Fibroblast of peridontal ligament (primary cell): ENCODE data around the gene RFC4.

Experiments
- DNase-seq: peaks from one replicate; pipeline ENCODE4 v3.0.0-alpha.2; 2010; ENCODE audit errors: extremely low read depth

Gene RFC4

DNA sequence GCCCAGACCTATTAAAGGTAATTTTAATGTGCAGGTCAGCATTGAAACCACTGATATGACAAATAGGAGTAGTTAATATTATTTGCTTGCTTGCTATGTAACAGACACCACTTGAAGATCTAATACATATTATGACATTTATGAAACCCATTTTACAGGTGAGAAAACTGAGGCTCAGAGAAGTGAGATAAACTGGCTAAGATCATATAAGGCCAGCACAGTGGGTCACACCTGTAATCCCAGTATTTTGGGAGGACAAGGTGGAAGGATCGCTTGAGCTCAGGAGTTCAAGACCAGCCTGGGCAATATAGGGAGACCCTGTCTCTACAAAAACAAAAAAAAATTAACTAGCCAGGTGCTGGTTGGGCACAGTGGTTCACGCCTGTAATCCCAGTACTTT is 56.0 kb downstream of the RFC4 start:
- DNase-seq, result no peak

DNA sequence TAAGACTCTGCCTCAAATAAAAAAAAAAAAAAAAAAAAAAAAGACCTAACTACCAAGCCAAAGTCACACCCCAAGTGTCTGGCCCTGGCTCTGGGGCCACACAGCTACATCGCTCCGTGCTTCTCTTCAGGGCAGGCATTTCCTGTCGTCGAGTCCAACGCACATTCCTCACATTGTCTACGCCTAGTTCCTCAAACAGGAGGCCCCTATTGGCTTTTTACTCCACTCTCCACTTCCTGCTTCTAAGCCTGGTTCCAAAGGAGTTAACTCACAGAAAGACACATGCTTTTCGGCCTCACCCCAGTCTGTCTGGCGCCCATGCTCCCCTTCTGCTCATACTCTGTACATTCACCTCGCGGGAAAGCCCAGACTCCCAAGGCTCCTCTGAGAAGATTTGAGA is 60.3 kb downstream of the RFC4 start:
- DNase-seq, result no peak

DNA sequence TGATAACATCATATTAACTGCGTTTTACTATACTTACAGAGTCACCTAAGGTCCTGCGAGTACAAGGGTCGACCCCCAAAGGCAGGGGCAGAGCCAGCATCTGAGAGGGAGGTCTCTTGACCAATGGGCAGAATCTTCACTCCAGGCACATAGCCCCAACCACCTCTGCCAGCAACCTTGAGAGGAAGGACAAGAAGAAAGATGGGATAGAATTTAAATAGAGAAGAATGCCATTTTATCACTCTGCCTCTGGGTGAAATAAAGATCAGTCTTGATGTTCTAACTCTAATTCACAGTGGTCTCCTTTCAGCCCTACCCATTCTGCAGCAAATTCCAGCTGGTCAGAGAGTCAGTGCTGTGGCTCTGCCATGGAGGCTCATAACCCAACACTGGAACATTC is 62.6 kb downstream of the RFC4 start:
- no peak for DNase-seq

DNA sequence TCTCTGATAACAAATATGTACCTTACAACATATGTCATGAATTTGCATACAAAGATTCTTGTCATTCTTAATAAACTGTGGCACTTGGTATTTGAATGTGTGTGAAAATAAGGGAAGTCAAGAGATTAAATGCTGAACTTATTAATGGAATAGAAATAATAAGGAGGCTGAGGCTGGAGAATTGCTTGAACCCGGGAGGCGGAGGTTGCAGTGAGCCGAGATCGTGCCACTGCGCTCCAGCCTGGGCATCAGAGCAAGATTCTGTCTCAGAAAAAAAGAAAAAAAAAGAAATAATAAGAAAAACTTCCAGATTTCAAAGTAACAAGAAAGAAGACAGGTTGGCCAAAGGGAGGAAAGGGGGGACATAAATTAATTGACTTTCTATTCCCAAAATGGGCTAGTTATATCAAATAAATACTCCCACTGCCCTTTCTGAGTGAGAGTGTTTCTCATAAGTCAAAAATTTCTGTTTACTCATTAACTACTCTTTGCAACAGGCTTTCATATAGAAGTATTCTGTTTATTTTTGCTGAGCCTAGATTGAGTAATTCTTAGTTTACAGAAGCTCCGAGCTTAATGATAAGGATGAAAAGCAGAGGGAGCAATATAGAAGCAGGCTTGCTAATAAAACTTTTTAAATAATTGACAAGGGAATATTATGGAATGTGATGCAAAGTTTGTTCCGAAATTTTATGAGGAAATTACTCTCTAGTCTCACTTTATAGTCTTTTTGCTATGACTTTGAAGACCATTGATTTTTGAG is 63.5 kb downstream of the RFC4 start:
- no peak for DNase-seq
